ENCODE measurements around the gene USP22. TPM values are rescaled to one million over a fixed set of nuclear protein-coding genes. Genes with fewer than 3 reads are reported as not detected.

USP22 gene
- total RNA-seq, 1 experiment from 2014 or later = 210 TPM

DNA sequence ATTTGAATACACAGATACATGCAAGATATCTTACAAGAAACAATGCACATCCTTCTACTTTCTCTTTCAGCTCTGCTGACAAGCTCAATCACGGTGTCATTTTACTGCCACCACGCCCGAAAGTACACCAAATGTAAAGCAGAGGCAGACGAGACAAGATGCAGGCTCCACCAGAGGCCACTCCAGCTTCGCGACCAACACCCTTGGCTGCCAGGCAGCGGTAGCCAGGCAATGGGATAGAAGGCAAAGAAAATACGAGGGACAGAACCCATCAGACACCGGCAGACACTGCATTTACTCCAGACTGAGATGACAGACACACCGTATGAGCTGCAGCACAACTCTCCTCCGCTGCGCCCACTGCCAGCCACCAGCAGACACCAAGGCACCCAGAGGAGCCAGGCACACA is 41.0 kb downstream of the USP22 start:
- H3K36me3 ChIP-seq (ENCODE audit: control insufficient read depth in 1 of 2, insufficient read depth in 2 of 2, low read length in 2 of 2) = peaks cover 49 to 54% of the 10 kb centered on the region in 2 experiments
- peaks cover 22% of the 10 kb centered on the region for H3K79me2 ChIP-seq (ENCODE audit: insufficient read depth, low read length)
- POLR2A ChIA-PET = no interaction called here
- H3K4me2 ChIP-seq (ENCODE audit: low read length) = no peak overlapping the region
- no peaks in the 10 kb centered on the region for H3K4me1 ChIP-seq (ENCODE audit: control insufficient read depth in 1 of 2, insufficient read depth in 2 of 2, low read length in 2 of 2)
- ATAC-seq (no peak), DNase-seq (ENCODE audit: low read depth, low spot score) (no peak)
- H3K9ac ChIP-seq (ENCODE audit: low read length) = no peak overlapping the region
- no peaks in the 10 kb centered on the region for H3K9me2 ChIP-seq (ENCODE audit: insufficient read depth)
- no peaks in the 10 kb centered on the region for H3K27me3 ChIP-seq (ENCODE audit: insufficient read depth, low read length)
- 0 out of 2 replicates have a peak, but pooled peaks cover 1% of the 10 kb centered on the region for H4K20me1 ChIP-seq (ENCODE audit: insufficient read depth)
- no peak overlapping the region for H3K27ac ChIP-seq (ENCODE audit: low read depth, low read length)
- TF ChIP-seq ZFX (IDR thresholded peaks at IDR 0.05) (no peak), EZH2 (IDR thresholded peaks at IDR 0.05) (no peak), JUND (IDR thresholded peaks at IDR 0.05) (no peak), SIN3A (IDR thresholded peaks at IDR 0.05; ENCODE audit: low read depth) (no peak), EZH2phosphoT487 (IDR thresholded peaks at IDR 0.05; ENCODE audit: borderline replicate concordance) (no peak), ZNF274 (IDR thresholded peaks at IDR 0.05; ENCODE audit: low read depth, low read length) (no peak), EGR1 (IDR thresholded peaks at IDR 0.05; ENCODE audit: low read depth) (no peak), SP1 (IDR thresholded peaks at IDR 0.05; ENCODE audit: low read depth) (no peak), CBX3 (IDR thresholded peaks at IDR 0.05; ENCODE audit: low read depth) (no peak), ELF1 (IDR thresholded peaks at IDR 0.05; ENCODE audit: borderline replicate concordance, low read depth) (no peak), CTCF (IDR thresholded peaks at IDR 0.05 in 2 of 3, conservative IDR thresholded peaks at IDR 0.05 in 1 of 3; ENCODE audit: borderline replicate concordance in 1 of 3, insufficient read depth in 1 of 3, low read depth in 2 of 3, low read length in 2 of 3) (no peak), POLR2A (IDR thresholded peaks at IDR 0.05; ENCODE audit: borderline replicate concordance, extremely low read depth, insufficient read depth, insufficient read length) (no peak)
- TF ChIP-seq, protein P1, sequence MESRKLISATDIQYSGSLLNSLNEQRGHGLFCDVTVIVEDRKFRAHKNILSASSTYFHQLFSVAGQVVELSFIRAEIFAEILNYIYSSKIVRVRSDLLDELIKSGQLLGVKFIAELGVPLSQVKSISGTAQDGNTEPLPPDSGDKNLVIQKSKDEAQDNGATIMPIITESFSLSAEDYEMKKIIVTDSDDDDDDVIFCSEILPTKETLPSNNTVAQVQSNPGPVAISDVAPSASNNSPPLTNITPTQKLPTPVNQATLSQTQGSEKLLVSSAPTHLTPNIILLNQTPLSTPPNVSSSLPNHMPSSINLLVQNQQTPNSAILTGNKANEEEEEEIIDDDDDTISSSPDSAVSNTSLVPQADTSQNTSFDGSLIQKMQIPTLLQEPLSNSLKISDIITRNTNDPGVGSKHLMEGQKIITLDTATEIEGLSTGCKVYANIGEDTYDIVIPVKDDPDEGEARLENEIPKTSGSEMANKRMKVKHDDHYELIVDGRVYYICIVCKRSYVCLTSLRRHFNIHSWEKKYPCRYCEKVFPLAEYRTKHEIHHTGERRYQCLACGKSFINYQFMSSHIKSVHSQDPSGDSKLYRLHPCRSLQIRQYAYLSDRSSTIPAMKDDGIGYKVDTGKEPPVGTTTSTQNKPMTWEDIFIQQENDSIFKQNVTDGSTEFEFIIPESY (IDR thresholded peaks at IDR 0.05; ENCODE audit: extremely low read depth, insufficient replicate concordance, low read length) = no peak
- TSS peak; percentile 29 for BruUV-seq (replicated peaks)
- no peak overlapping the region for H2AFZ ChIP-seq (ENCODE audit: low read depth, low read length, poor library complexity, severe bottlenecking)
- H3K4me3 ChIP-seq (replicated peaks in 1 of 2; ENCODE audit: low read depth in 1 of 2, low read length in 2 of 2) = no peak overlapping the region
- CTCF ChIA-PET = interaction anchor here (1.2 kb wide), 1 partner anchor 9 kb away, joined by 4 read pairs; no protein-coding TSS in a partner anchor
- RAD21 ChIA-PET (ENCODE audit: low non-redundant PET in 1 of 2, low total read pairs in 2 of 2, uncharacterized antibody in 2 of 2, unreplicated experiment in 2 of 2) = no interaction called here
- intact Hi-C loops (cut with micrococcal nuclease) = no loop called here
- H3K9me3 ChIP-seq (ENCODE audit: control insufficient read depth in 1 of 2, insufficient read depth in 1 of 2, low read depth in 1 of 2, low read length in 2 of 2) = no peaks in the 10 kb centered on the region
